D721Med (cell line): ENCODE results near the gene DAW1.

Experiments used
- DNase-seq: peaks from one replicate; pipeline ENCODE4 v3.0.0; 2011; ENCODE audit warnings: low spot score; ENCODE audit not compliant: insufficient read length
- FAIRE-seq: peaks from 2 replicates; lab custom pipeline; 2011; peaks lifted over from hg19 to GRCh38; lab: Jason Lieb, UNC
- CTCF ChIP-seq: IDR thresholded peaks from 2 replicates; pipeline ENCODE4 v1.5.1; 2012; ENCODE audit warnings: mild to moderate bottlenecking, control low read depth; ENCODE audit not compliant: insufficient read depth; ENCODE audit errors: missing control alignments

Gene DAW1

DNA sequence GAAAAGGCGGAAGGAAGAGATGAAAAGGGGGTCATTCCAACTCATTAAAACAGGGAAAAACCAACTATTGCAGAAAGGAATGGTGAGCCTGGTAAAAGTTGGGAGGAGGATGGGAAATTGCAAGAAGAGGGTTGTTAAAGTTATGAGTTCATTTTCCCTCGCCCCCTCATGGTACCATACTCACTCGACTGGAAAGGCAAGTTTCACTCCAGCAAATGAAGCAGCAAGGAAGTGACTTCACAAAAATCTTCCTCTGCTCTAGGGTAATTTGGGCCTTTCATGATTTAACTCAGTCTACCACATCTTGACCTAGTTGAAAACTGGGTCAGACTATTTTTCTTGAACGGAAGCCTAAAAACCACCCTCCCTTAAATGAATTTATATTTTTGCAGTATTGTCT, 22.8 kb upstream of the DAW1 start:
- no peak for TF ChIP-seq CTCF
- no peak for DNase-seq
- no peak for FAIRE-seq

DNA sequence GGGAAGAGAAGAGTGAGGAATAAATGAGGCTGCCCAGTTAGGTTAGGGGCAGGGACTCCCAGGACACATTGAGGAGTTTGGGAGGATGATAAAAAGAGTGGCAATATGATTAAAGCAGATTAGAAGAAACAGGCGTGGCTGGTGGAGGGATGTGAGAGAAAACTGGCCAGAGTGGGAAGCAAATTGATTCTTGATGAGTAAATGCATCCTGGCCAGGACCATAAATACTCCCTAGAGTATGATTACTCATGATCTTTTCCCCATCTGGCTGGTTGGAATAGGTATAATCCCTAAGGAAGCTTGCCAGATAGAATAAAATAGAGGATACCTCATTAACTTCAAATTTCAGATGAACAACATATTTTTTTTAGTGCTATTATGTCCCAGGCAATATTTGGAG, 21.5 kb upstream of the DAW1 start:
- no peak for TF ChIP-seq CTCF
- no peak for FAIRE-seq
- no peak for DNase-seq

GRCh38 chr2:227853204-227853629, 18.2 kb upstream of the DAW1 start:
- DNase-seq: no peak
- FAIRE-seq: no peak
- TF ChIP-seq CTCF: no peak

GRCh38 chr2:227853765-227854271, 17.6 kb upstream of the DAW1 start:
- FAIRE-seq (no peak), DNase-seq (no peak)
- no peak for TF ChIP-seq CTCF

DNA sequence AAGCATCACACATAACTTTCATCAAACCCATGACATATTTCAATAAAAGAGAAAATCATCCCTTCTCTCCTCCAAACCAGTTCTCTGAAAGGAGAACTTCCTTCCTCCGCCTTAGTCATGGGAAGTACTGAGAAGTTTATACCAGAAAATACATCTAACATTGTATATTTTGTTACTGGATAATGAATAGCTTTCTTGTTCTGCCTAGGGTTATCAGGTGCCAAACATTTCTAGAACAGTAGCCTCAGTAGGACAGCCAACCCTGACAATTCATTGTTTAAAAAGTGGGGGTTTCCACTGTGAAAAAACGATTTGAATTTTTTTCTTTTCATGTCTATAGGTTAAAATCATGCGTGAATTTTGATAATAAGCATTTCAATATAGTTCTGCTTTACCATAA, 16.0 kb upstream of the DAW1 start:
- no peak for TF ChIP-seq CTCF
- no peak for DNase-seq
- FAIRE-seq: no peak

DNA sequence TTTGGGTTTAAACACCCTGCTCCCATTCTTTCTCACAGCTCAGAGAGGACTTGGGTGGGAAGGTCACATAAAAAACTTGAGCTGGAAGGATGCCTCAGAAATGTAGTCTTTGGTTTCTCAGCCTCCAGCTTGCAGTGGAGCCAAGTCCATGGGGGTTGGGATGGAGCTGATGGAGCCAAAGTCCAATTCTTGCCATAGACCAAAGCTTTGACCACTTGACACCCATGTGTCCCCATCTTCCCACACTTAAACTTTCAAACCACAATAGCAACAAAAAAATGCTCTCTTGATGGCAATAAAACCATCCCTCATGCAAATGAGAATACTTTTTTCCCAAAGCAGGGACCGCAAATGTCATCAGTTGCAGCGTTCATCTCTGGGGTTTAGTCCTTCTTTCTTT, 14.7 kb upstream of the DAW1 start:
- no peak for TF ChIP-seq CTCF
- FAIRE-seq (no peak), DNase-seq (no peak)

- TF ChIP-seq CTCF: no peak
- DNase-seq: no peak
- no peak for FAIRE-seq
These were observed 11.2 kb upstream of the DAW1 start for GRCh38 chr2:227860221-227860641.
